Body of pancreas (tissue), 4 donors: ENCODE data around the gene AFF2. TPM values are rescaled to one million over a fixed set of nuclear protein-coding genes. Genes with fewer than 3 reads are reported as not detected.

ENCODE experiments used
- ATAC-seq: fragments of 150-250 bp; one replicate; pipeline ENCODE4 v1.9.1; 2016
- DNase-seq, 4 donors: peaks; one replicate each; pipeline ENCODE4 v3.0.0-alpha.2; 2019
- H3K27ac ChIP-seq, 4 donors: fragments of 200-600 bp; sonication (generic); 1 replicate in 3 of 4; 2 replicates in 1 of 4; pipeline versions ENCODE4 v1.5.1 to v1.6.1; 2016 to 2019; ENCODE audit warnings: mild to moderate bottlenecking in 1 of 4, mixed read lengths in 1 of 4, moderate library complexity in 1 of 4
- H3K27me3 ChIP-seq, 2 donors: fragments of 200-600 bp; sonication (generic); one replicate each; pipeline ENCODE4 v1.6.0; 2016; ENCODE audit warnings: mild to moderate bottlenecking in 1 of 2
- H3K36me3 ChIP-seq, 2 donors: fragments of 200-600 bp; sonication (generic); replicated peaks in 1 of 2; 2 replicates each; pipeline ENCODE4 v1.5.1; 2016; ENCODE audit warnings: low read depth in 2 of 2; ENCODE audit not compliant: insufficient read depth in 1 of 2
- H3K4me1 ChIP-seq: fragments of 200-600 bp; sonication (generic); one replicate; pipeline ENCODE4 v1.6.0; 2016
- H3K4me3 ChIP-seq, 2 donors: fragments of 200-600 bp; sonication (generic); 1 replicate in 1 of 2; 2 replicates in 1 of 2; pipeline ENCODE4 v1.5.1; 2016 to 2019
- H3K9me3 ChIP-seq, 3 donors: fragments of 200-600 bp; sonication (generic); 1 replicate in 2 of 3; 2 replicates in 1 of 3; pipeline ENCODE4 v1.5.1; 2016
- POLR2A ChIP-seq, 3 donors: fragments of 450-650 bp; IDR thresholded peaks; one replicate each; pipeline ENCODE4 v1.6.1; 2016; ENCODE audit warnings: antibody characterized with exemption in 3 of 3, mild to moderate bottlenecking in 2 of 3
- WGBS, 2 donors: methylation state at CpG; one replicate each; pipeline ENCODE4 v1.1.5; 2017; 5-methylcytosine and 5-hydroxymethylcytosine counted together
- intact Hi-C: fragments of 100-400 bp; cut with DNase I; formaldehyde crosslinking; loops from one replicate; pipeline ENCODE4 v1.15.1; 2023
- total RNA-seq, 2 donors: library from RNA; depleted of rRNA; stranded (reverse); fragments of >200 nt; gene quantifications; one replicate each; pipeline ENCODE4 v1.1.0, GENCODE V29; 2016
- TF ChIP-seq, protein P1 (sequence below), 7 experiments: fragments of 450-650 bp in 4 of 7; fragments of 200-600 bp in 3 of 7; sonication (generic) in 3 of 7; IDR thresholded peaks; one replicate each; pipeline ENCODE4 v1.5.1; 2016 to 2019; ENCODE audit warnings: antibody characterized with exemption in 7 of 7

Gene AFF2
- total RNA-seq, 2 donors from 2014 or later, result 0.99 to 2.1 TPM

GRCh38 chrX:148470324-148470723 is 30.1 kb upstream of the AFF2 start:
- no peak overlapping the region for H3K27ac ChIP-seq
- intact Hi-C loops, result no loop called here
- H3K4me3 ChIP-seq, result no peak overlapping the region
- H3K27me3 ChIP-seq, result no peaks in the 10 kb centered on the region
- DNase-seq (no peak), ATAC-seq (no peak)
- no peak for TF ChIP-seq POLR2A (IDR thresholded peaks at IDR 0.05)
- TF ChIP-seq, protein P1, sequence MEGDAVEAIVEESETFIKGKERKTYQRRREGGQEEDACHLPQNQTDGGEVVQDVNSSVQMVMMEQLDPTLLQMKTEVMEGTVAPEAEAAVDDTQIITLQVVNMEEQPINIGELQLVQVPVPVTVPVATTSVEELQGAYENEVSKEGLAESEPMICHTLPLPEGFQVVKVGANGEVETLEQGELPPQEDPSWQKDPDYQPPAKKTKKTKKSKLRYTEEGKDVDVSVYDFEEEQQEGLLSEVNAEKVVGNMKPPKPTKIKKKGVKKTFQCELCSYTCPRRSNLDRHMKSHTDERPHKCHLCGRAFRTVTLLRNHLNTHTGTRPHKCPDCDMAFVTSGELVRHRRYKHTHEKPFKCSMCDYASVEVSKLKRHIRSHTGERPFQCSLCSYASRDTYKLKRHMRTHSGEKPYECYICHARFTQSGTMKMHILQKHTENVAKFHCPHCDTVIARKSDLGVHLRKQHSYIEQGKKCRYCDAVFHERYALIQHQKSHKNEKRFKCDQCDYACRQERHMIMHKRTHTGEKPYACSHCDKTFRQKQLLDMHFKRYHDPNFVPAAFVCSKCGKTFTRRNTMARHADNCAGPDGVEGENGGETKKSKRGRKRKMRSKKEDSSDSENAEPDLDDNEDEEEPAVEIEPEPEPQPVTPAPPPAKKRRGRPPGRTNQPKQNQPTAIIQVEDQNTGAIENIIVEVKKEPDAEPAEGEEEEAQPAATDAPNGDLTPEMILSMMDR (IDR thresholded peaks at IDR 0.05), result no peak
- H3K36me3 ChIP-seq, result no peaks in the 10 kb centered on the region
- 76 to 88% methylated on average over 1 to 2 of the region's 2 CpGs for WGBS, 2 donors
- no peaks in the 10 kb centered on the region for H3K9me3 ChIP-seq
- no peaks in the 10 kb centered on the region for H3K4me1 ChIP-seq

- no peaks in the 10 kb centered on the region for H3K36me3 ChIP-seq
- H3K27me3 ChIP-seq, result no peaks in the 10 kb centered on the region
- no peak for TF ChIP-seq POLR2A (IDR thresholded peaks at IDR 0.05)
- TF ChIP-seq, protein P1 (IDR thresholded peaks at IDR 0.05), result no peak
- H3K4me1 ChIP-seq, result no peaks in the 10 kb centered on the region
- H3K4me3 ChIP-seq, result no peak overlapping the region
- H3K9me3 ChIP-seq, result no peaks in the 10 kb centered on the region
- intact Hi-C loops, result no loop called here
- no peak overlapping the region for H3K27ac ChIP-seq
- ATAC-seq (no peak), DNase-seq (no peak)
- WGBS, 2 donors, result 65 to 73% methylated on average over 4 of the region's 4 CpGs
Observed at GRCh38 chrX:148474030-148474429, 26.4 kb upstream of the AFF2 start.

- ATAC-seq (no peak), DNase-seq (no peak)
- no peaks in the 10 kb centered on the region for H3K9me3 ChIP-seq
- intact Hi-C loops, result no loop called here
- 85 to 86% methylated on average over 2 of the region's 2 CpGs for WGBS, 2 donors
- no peaks in the 10 kb centered on the region for H3K36me3 ChIP-seq
- TF ChIP-seq POLR2A (IDR thresholded peaks at IDR 0.05), result no peak
- TF ChIP-seq, protein P1 (IDR thresholded peaks at IDR 0.05), result no peak
- H3K27ac ChIP-seq, result no peak overlapping the region
- no peaks in the 10 kb centered on the region for H3K27me3 ChIP-seq
- no peaks in the 10 kb centered on the region for H3K4me1 ChIP-seq
- H3K4me3 ChIP-seq, result no peak overlapping the region
Observed at GRCh38 chrX:148492057-148492456, 8.4 kb upstream of the AFF2 start.

GRCh38 chrX:148495176-148495575 is 5.2 kb upstream of the AFF2 start:
- no peak for ATAC-seq
- WGBS, 2 donors, result 49 to 57% methylated on average over 3 of the region's 3 CpGs
- TF ChIP-seq POLR2A (IDR thresholded peaks at IDR 0.05), result no peak
- TF ChIP-seq, protein P1 (IDR thresholded peaks at IDR 0.05), result no peak
- Histone ChIP-seq H3K36me3 (no peaks in the 10 kb centered on the region), H3K9me3 (no peaks in the 10 kb centered on the region), H3K27me3 (no peaks in the 10 kb centered on the region), H3K4me1 (peaks cover 1% of the 10 kb centered on the region), H3K27ac (no peak overlapping the region), H3K4me3 (no peak overlapping the region)
- intact Hi-C loops, result no loop called here
- no peak for DNase-seq

- no peak for TF ChIP-seq POLR2A (IDR thresholded peaks at IDR 0.05)
- TF ChIP-seq, protein P1 (IDR thresholded peaks at IDR 0.05), result no peak
- no peak for DNase-seq
- ATAC-seq, result no peak
- H3K36me3 ChIP-seq, result no peaks in the 10 kb centered on the region
- no peaks in the 10 kb centered on the region for H3K27me3 ChIP-seq
- no peak overlapping the region for H3K4me3 ChIP-seq
- no peaks in the 10 kb centered on the region for H3K9me3 ChIP-seq
- no peak overlapping the region for H3K27ac ChIP-seq
- intact Hi-C loops, result no loop called here
- WGBS, 2 donors, result 64 to 83% methylated on average over 2 to 3 of the region's 3 CpGs
- H3K4me1 ChIP-seq, result peaks cover 11% of the 10 kb centered on the region
Observed at GRCh38 chrX:148498067-148498466, 2.4 kb upstream of the AFF2 start.
